ENCODE results near the gene HNF1B. TPM values are rescaled to one million over a fixed set of nuclear protein-coding genes. Genes with fewer than 3 reads are reported as not detected.

The HNF1B gene
- total and polyA plus RNA-seq, 4 donors = 4.1 to 18.9 (median 12.4) TPM

DNA sequence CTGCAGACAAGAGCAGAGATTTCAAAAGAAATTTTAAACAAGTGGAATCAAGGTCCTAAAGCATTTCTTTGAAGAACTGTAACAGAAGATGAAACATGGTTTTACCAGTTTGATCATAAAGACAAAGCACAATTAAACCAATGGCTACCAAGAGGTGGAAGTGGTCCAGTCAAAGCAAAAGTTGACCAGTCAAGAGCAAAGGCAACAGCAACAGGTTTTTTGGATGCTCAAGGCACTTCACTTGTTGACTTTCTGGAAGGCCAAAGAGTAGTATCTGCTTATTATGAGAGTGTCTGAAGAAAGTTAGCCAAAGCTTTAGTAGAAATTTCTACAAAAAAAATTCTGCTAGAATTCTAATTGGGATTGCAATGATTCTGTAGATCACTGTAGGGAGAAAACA lies 106.9 kb downstream of the HNF1B start:
- ATAC-seq (ENCODE audit: insufficient read depth, low FRiP score) (no peak), DNase-seq (no peak)
- peaks cover 0 to 11% (median 5%) of the 10 kb centered on the region in 5 donors for H3K4me1 ChIP-seq (ENCODE audit: control insufficient read depth in 5 of 5, insufficient read depth in 5 of 5, low read length in 5 of 5)
- no peak overlapping the region for H3K9ac ChIP-seq (ENCODE audit: insufficient read depth in 1 of 2, low read length in 2 of 2)
- H3K9me3 ChIP-seq (ENCODE audit: control insufficient read depth in 4 of 4, insufficient read depth in 3 of 4, low read length in 3 of 4) = no peaks in the 10 kb centered on the region
- H3K4me3 ChIP-seq = no peak overlapping the region
- H3K36me3 ChIP-seq (ENCODE audit: control insufficient read depth in 4 of 4, insufficient read depth in 4 of 4, low read length in 4 of 4) = peaks cover 10 to 29% (median 18%) of the 10 kb centered on the region in 4 donors
- TF ChIP-seq CTCF (IDR thresholded peaks at IDR 0.05; ENCODE audit: control extremely low read depth, extremely low read depth) = no peak
- no peak overlapping the region for H3K27ac ChIP-seq (ENCODE audit: low read depth in 1 of 2, low read length in 1 of 2)
- H3K27me3 ChIP-seq (ENCODE audit: control insufficient read depth in 3 of 3, insufficient read depth in 3 of 3, low read length in 2 of 3) = no peaks in the 10 kb centered on the region

Other genes with a start within 250 kb of the HNF1B start
- gene SYNRG, start 135.6 kb downstream of the HNF1B start, total RNA-seq = 10 to 100 TPM; 33.7 to 67.4 TPM
- gene SYNRG, start 135.6 kb downstream of the HNF1B start, polyA plus RNA-seq = 10 to 100 TPM in 1 of 2 donors, 1 to 10 TPM in 1; 5.9 to 11.0 TPM
- gene DDX52, start 101.6 kb downstream of the HNF1B start, total RNA-seq = 10 to 100 TPM; 18.3 to 28.9 TPM
- 10 to 100 TPM in 1 of 2 donors, 1 to 10 TPM in 1; 8.8 to 10.0 TPM for gene DDX52, start 101.6 kb downstream of the HNF1B start, polyA plus RNA-seq
- gene TBC1D3K, start 179.4 kb upstream of the HNF1B start, total RNA-seq = not detected
- gene TBC1D3K, start 179.4 kb upstream of the HNF1B start, polyA plus RNA-seq = not detected
- 10 to 100 TPM in 1 of 2 donors, 1 to 10 TPM in 1; 5.1 to 11.7 TPM for gene TBC1D3L, start 244.0 kb upstream of the HNF1B start, total RNA-seq
- 10 to 100 TPM in 1 of 2 donors, 1 to 10 TPM in 1; 4.2 to 19.7 TPM for gene TBC1D3L, start 244.0 kb upstream of the HNF1B start, polyA plus RNA-seq

All from lung (tissue), 12 donors.